M059J (cell line): ENCODE results near the gene PTPRU. TPM values are rescaled to one million over a fixed set of nuclear protein-coding genes. Genes with fewer than 3 reads are reported as not detected.

Experiments
- DNase-seq: peaks from one replicate; pipeline ENCODE4 v3.0.0-alpha.2; 2012; ENCODE audit warnings: low read depth
- total RNA-seq: library from RNA; depleted of rRNA; stranded (reverse); fragments of >200 nt; shearing (Covaris generic); gene quantifications from 2 replicates; pipeline ENCODE4 v1.2.3, GENCODE V29; 2014

The PTPRU gene
- total RNA-seq, 1 experiment from 2014 or later: 3.3 TPM

DNA sequence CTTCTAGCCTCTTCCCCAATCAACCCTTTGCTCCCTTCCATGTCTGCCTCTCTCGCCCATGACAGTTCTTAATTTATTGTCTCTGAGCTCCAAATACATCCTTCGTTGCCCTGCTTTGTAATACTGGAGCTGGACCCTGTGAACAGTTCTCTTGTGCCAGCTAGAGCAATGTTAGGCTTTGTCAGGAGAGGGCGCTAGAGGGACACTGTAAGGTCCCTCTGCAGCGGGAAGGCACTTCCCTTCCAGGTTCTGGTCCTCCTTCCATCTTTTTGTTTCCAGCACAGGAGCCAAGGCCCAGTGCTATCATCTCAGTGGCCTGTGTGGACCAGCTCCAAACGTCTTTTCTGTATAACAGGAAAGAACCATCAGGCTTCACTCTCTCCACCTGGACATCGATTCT, 95.9 kb downstream of the PTPRU start:
- peak; percentile 32 for DNase-seq

DNA sequence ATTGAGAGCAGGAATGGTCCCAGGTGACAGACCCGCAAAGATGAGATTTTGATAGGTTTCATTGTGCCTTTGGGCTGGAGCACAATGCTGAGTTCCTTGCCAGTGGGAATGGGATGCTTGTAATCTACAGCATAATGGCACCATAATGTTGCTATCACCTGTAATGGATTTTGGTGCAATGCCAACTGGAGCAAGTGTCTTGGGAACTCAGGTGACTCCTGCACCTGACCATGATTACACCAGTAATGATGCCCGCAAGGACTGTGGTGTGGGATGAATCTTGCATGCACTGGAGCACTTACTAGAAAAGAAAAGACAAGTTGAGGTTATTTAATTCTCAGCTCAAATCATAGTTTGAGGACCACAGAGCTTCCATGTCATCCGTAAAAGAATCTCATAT, 96.7 kb downstream of the PTPRU start:
- DNase-seq: no peak

DNA sequence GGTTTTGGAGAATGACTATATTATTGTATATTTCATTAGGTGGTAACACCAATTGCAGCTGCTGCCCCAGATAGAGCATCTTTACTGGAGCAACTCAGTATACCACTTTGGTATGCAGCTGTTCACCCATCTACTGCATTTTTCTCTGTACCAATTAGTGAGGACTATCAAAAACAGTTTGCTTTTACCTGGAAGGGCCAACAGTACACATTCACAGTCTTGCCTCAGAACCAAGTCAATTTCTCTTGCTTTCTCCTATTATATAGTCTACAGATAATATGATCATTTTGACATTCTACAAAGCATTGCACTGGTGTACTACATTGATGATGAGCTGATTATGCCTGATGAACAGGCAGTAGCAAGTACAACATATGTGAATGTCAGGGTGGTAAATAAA, 99.3 kb downstream of the PTPRU start:
- DNase-seq: no peak

DNA sequence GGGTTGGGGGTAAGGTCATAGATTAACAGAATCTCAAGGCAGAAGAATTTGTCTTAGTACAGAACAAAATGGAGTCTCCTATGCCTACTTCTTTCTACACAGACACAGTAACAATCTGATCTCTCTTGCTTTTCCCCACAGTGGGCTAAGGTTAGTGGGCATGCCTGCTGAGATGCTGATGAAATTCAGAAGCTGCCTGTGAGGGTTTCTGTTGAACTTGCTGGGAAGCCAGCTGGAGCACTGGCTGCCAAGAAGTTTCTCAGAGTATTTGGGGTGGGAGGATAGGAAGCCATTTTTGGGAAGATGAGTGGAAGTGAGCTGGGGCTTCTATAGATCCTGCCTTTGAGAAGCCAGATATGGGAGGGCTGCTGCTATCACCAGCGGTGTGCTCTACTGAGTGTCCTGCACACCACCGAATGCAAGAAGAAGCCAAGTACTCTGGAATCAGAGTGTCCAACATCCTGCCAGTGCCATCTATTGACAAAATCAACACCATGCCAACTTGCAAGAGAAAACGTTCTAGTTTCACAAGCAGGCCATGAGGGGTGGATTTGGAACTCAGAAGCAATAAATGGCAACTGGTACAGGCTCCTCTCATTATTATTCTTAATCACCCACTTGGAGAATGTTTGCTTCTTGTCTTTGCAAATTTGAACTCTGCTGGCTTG, 102.7 kb downstream of the PTPRU start:
- peak; percentile 34 for DNase-seq

DNA sequence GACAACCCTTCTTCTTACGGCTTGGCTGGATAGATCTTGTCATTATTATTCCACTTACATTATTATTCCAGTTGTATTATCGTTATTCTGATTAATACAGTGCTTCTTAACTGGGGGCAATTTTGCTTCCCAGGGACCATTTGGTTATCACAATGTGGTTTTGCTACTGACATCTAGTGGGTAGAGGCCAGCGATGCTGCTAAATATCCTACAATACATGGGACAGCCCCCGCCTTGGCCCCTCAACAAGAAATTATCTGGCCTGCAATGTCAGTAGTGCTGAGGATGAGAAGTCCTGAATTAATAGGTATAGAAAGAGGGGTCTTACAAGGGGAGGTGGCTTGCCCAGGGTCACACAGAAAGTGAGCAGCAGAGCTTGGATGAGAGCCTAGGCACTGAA, 105.6 kb downstream of the PTPRU start:
- peak; percentile 9 for DNase-seq

- DNase-seq: no peak
Observed at GRCh38 chr1:29342351-29342750, 106.0 kb downstream of the PTPRU start.

DNA sequence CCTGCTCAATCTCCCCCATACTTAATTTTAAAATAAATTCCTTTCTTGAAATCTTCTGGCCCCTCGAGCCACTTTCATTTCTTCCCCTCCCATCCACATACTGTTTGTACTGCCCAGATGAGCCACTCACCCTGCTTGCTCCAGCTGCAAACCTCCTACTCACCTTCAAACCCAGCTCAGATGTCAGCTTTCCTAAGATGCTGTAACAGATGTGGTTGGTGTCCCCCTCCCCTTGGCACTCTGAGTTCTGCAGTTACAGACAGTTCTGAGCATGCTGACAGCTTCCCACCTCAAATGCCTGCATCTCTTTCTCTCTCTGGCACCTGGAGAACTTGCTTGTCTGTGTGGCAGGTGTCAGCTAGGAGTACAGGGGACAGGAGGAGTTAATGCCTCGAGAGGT, 106.7 kb downstream of the PTPRU start:
- no peak for DNase-seq

DNA sequence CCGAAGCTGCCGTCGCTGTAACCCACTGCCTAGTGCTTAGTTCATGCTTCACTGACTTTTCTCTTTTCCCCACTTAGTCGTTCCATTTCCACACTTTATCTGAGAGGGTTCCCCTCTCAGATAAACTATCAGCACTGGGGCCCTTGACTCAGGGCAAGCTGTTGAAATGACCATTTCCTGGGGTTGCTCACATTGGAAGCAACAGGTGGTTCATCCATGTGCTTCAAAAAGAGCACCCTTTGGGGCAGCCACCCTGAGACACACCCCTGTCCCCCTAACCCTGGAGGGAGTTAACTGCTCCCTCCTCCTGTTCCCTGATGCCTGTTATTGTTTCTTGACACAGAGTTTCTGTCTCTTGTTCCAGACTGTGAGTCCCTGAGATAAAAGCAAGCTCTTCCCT, 107.2 kb downstream of the PTPRU start:
- DNase-seq: no peak

GRCh38 chr1:29343908-29344307, 107.6 kb downstream of the PTPRU start:
- no peak for DNase-seq

GRCh38 chr1:29344336-29344735, 108.0 kb downstream of the PTPRU start:
- no peak for DNase-seq

DNA sequence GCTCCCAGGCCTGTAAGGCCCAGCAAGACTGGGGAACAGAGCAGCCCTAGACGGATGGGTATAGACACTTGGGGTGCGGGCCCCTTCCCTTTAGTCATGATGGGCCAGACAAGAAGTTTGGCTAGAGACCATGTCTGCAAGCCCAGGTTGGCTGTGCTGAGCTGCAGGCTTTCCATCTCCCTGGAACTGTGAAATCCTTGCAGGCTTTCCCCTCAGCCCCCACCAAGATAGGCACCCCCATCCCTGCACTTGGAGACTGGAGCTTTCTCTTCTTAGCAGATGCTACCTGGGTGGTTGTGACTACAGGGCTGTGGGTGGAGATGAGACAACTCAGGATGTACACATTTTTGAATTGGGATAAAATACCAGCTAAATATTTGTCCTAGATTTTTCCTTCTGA, 110.3 kb downstream of the PTPRU start:
- no peak for DNase-seq

DNA sequence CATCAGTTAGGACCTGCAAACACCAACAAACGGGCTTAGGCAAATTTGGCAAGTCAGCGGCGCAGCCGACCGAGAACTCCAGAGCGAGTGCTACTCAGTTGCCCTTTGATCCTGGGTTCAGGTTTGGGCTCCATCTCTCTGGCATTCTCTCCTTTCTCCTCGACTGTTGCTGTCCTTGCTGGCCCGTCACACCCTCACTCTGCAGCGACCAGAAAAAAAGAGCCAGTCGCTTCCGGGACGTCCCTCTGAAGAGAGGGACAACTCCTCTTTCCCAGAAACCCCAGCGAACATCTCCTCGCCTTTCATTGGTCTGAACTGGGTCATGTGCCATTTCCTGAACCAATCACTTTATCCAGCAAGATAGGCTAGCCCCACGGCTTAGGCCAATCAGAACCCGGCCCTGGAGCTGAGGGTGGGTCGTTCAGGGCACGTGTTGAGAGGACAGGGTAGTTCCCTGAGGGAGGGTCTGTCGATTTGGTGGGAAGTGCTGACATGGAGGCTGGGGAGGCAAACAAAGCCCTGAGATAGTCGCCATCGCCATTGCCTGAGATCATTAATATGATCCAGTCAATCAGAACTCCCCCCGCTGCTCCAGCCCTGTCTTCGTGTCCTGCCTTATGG, 113.7 kb downstream of the PTPRU start:
- peak; percentile 17 for DNase-seq

GRCh38 chr1:29352719-29353420, 116.5 kb downstream of the PTPRU start:
- DNase-seq: no peak

DNA sequence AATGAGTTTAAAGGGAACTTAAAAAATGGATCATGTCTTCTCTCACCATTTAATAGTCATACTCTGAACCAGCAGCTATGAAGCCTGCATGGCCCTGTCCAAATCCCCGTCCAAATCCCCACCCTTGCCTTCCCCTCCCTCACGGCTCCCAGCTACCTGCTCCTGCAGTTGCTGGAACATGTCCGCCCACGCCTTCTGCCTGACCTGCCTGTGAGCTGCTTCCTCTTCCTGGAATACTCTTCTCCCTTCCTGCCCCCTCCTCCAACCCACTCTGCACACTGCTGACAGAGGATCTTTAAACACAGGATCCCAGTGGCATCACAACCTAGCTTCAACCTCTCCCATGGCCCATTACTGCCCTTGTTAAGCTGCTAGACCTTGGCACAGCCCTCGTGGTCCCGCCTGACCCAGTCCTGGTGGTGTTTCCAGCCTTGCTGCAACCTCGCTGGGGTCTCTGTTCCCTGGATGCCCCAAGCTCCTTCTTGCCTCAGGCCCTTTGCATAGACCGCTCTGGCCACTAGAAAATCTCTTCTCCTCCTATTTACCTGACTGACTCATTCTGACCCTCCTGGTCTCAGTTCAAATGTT, 118.3 kb downstream of the PTPRU start:
- DNase-seq: no peak

DNA sequence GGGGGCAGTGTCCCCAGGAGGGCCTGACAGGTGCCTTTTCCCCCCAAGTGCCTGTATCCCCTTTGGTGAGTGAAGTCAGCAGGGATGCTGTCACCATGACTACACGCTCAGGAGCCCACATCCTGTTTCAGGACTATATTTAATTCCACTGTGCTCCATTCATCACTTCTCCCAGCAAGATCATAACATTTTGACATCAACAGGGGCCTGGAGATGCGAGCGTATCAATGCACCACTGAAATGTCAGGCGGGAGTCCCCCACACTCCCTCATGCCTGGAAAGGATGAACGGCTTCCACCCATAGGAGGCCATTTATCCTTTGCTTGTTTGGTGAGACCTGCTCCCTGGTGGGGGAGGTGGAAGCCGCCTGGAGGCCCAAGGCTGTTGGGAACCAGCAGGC, 119.1 kb downstream of the PTPRU start:
- DNase-seq: no peak

- no peak for DNase-seq
Observed at GRCh38 chr1:29356663-29357062, 120.3 kb downstream of the PTPRU start.

- no peak for DNase-seq
Observed at GRCh38 chr1:29357452-29357851, 121.1 kb downstream of the PTPRU start.

DNA sequence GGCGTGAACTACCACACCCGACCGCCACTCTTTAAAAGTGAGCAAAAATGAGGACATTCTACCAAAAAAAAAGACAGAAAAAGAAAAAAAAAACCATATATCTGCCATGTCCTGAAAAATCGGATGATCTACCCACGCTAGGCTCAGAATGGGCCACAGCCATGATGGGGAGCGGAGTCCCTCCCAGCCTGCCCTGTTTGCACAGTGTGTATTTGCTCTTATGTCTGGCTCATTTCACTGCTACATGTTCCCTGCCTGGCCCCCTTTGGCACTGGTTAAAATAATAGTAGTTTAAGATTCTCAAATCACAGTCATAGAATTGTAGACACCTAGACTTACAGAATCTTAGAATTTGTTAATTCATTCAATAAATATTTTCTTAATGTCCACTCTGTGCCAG, 121.9 kb downstream of the PTPRU start:
- DNase-seq: no peak

GRCh38 chr1:29360768-29361167, 124.4 kb downstream of the PTPRU start:
- no peak for DNase-seq

DNA sequence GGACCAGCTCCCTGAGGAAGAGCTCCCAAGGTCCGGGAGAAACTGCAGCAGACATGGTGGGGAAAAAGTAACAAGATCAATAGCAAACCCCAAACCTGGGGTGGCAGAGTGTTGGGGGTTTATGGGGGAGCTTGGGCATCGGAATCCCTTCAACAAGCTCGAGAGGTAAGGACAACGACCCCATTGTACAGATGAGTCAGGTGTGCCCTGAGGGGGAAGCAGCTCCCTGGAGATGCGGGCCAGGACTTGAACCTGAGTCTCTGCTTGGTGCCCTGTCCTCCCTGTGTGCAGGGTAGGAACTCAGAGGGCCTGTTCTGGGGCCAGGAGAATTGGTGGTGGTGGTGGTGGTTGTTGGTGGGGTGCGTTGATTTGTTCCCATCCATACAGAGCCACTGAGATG, 125.4 kb downstream of the PTPRU start:
- no peak for DNase-seq

- DNase-seq: no peak
Observed at GRCh38 chr1:29362116-29362515, 125.8 kb downstream of the PTPRU start.

DNA sequence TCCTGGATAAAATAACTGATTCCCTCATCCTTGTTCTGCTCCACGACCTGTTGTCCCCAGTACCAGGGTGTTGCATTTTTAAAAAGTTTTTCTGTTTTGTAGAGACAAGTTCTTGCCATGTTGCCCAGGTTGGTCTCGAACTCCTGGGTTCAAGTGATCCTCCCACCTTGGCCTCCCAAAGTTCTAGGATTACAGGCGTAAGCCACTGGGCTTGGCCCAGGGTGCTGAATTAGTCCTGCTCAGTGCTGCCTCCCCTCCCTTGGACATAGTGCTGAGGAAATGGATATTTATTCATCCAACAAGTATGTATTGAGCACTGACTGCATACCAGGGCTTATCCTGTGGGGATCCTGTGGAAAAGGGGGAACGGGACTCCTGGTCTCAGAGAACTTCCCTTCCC, 126.4 kb downstream of the PTPRU start:
- DNase-seq: no peak

GRCh38 chr1:29363536-29363935, 127.2 kb downstream of the PTPRU start:
- no peak for DNase-seq
